Keratinocyte (primary cell): Measurements from ENCODE around the gene APCDD1. TPM values are rescaled to one million over a fixed set of nuclear protein-coding genes. Genes with fewer than 3 reads are reported as not detected.
"Not testable (repeated sequence)": the region's sequence is repeated elsewhere in the genome, so short reads cannot be mapped to it uniquely, and the experiment has no call there.

Source experiments
- DNase-seq: peaks from one replicate; pipeline ENCODE4 v3.0.0-alpha.2; 2011; ENCODE audit warnings: low read depth, missing footprints, low spot score
- FAIRE-seq: peaks from 2 replicates; lab custom pipeline; 2011; peaks lifted over from hg19 to GRCh38; lab: Jason Lieb, UNC
- H2AFZ ChIP-seq: 2 replicates; pipeline ENCODE4 v1.6.0; 2012; ENCODE audit warnings: low read length, control low read depth, inconsistent platforms; ENCODE audit not compliant: control insufficient read depth
- H3K27ac ChIP-seq: 2 replicates; pipeline ENCODE4 v1.5.1; 2011; ENCODE audit warnings: low read length; ENCODE audit not compliant: control insufficient read depth, insufficient read depth
- H3K27me3 ChIP-seq: 3 replicates; pipeline ENCODE4 v1.6.0; 2011; ENCODE audit warnings: low read length; ENCODE audit not compliant: control insufficient read depth, insufficient read depth; ENCODE audit errors: extremely low read depth
- H3K36me3 ChIP-seq, 2 experiments: 2 replicates in 1 of 2; 3 replicates in 1 of 2; pipeline ENCODE4 v1.5.1; 2011; ENCODE audit warnings: low read length in 2 of 2, mild to moderate bottlenecking in 1 of 2; ENCODE audit not compliant: control insufficient read depth in 2 of 2, insufficient read depth in 2 of 2; ENCODE audit errors: extremely low read depth in 1 of 2
- H3K4me1 ChIP-seq: 3 replicates; pipeline ENCODE4 v1.5.1; 2011; ENCODE audit warnings: low read length; ENCODE audit not compliant: control insufficient read depth, insufficient read depth; ENCODE audit errors: extremely low read depth
- H3K4me2 ChIP-seq: 3 replicates; pipeline ENCODE4 v1.6.0; 2011; ENCODE audit warnings: low read depth, low read length; ENCODE audit not compliant: control insufficient read depth, insufficient read depth; ENCODE audit errors: extremely low read depth
- H3K4me3 ChIP-seq, 3 experiments: fragments of 200-600 bp in 1 of 3; sonication (generic) in 1 of 3; 2 replicates in 2 of 3; 3 replicates in 1 of 3; pipeline ENCODE4 v1.5.1; 2011 to 2016; ENCODE audit warnings: low read length in 3 of 3, mild to moderate bottlenecking in 3 of 3, control low read depth in 2 of 3, inconsistent platforms in 1 of 3, low read depth in 1 of 3, mixed read lengths in 1 of 3, mixed run types in 1 of 3, moderate library complexity in 1 of 3; ENCODE audit not compliant: control insufficient read depth in 2 of 3, insufficient read depth in 2 of 3; ENCODE audit errors: extremely low read depth in 1 of 3
- H3K79me2 ChIP-seq: 2 replicates; pipeline ENCODE4 v1.6.0; 2012; ENCODE audit warnings: low read length; ENCODE audit not compliant: control insufficient read depth, insufficient read depth
- H3K9ac ChIP-seq: 3 replicates; pipeline ENCODE4 v1.6.0; 2011; ENCODE audit warnings: low read length; ENCODE audit not compliant: control insufficient read depth, insufficient read depth; ENCODE audit errors: extremely low read depth
- H3K9me1 ChIP-seq: 3 replicates; pipeline ENCODE4 v1.6.0; 2011; ENCODE audit warnings: low read length; ENCODE audit not compliant: control insufficient read depth, insufficient read depth; ENCODE audit errors: extremely low read depth
- H3K9me3 ChIP-seq: 2 replicates; pipeline ENCODE4 v1.5.1; 2012; ENCODE audit warnings: low read depth, low read length; ENCODE audit not compliant: control insufficient read depth
- H4K20me1 ChIP-seq: 3 replicates; pipeline ENCODE4 v1.6.0; 2011; ENCODE audit warnings: low read length; ENCODE audit not compliant: control insufficient read depth, insufficient read depth; ENCODE audit errors: extremely low read depth
- CTCF ChIP-seq, 3 experiments: IDR thresholded peaks in 1 of 3; conservative IDR thresholded peaks in 1 of 3; optimal IDR thresholded peaks in 1 of 3; 2 replicates in 2 of 3; 3 replicates in 1 of 3; pipeline versions ENCODE3 to v1.5.1; 2011; ENCODE audit warnings: low read length in 3 of 3, mild to moderate bottlenecking in 3 of 3, moderate library complexity in 2 of 3, control low read depth in 1 of 3, inconsistent platforms in 1 of 3; ENCODE audit not compliant: insufficient read depth in 2 of 3; ENCODE audit errors: extremely low read depth in 1 of 3
- EZH2 ChIP-seq: IDR thresholded peaks from one replicate; pipeline ENCODE4 v1.6.1; 2012; ENCODE audit warnings: inconsistent platforms, mild to moderate bottlenecking, low read length, moderate library complexity
- dilution Hi-C: fragments of 300-500 bp; cut with MboI; formaldehyde crosslinking; loops from one replicate; pipeline ENCODE4 v1.7.0; 2020; ENCODE audit warnings: low sequenced_read_pairs; ENCODE audit not compliant: extremely low pct_ligation_motif_present
- polyA plus RNA-seq, 5 experiments: library from polyadenylated mRNA; depleted of rRNA in 3 of 5; stranded (reverse) in 3 of 5; stranded (forward) in 1 of 5; unstranded in 1 of 5; fragments of >200 nt; gene quantifications; 1 replicate in 1 of 5; 2 replicates in 3 of 5; 3 replicates in 1 of 5; pipeline versions ENCODE4 v1.2.1 to v1.2.3, GENCODE V29; 2011 to 2012; ENCODE audit warnings: missing spikeins in 2 of 5, low read depth in 1 of 5, low replicate concordance in 1 of 5

Gene APCDD1
- polyA plus RNA-seq, 1 donor (not counting 4 experiments of a cell fraction or from before 2014, with no cell fraction given) = 8.5 TPM

DNA sequence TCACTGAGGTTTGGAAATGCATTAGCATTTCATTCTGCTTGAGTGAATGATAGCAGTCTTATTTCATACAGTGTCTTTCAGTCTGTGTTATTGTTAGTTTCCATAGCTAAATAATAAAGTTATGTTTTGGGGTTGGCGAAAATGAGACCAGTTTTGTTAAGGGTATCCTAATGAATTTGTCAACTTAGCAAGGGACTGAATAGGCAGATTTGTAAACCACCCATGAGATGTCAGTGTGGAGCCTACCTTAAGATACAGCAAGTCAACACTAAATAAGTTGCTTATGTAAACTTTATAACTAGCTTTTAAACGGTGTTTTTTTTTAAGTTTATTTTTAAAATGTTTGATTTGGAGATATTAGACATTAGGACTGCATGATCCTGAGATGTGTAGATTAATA is 83.3 kb downstream of the APCDD1 start:
- Histone ChIP-seq H3K9ac (no peak overlapping the region), H3K27me3 (no peaks in the 10 kb centered on the region), H3K79me2 (peaks cover 17% of the 10 kb centered on the region), H3K36me3 (peaks cover 15% of the 10 kb centered on the region in 2 experiments), H3K4me1 (no peaks in the 10 kb centered on the region), H4K20me1 (no peaks in the 10 kb centered on the region), H3K4me2 (no peak overlapping the region), H2AFZ (no peak overlapping the region), H3K9me3 (no peaks in the 10 kb centered on the region), H3K4me3 (no peak overlapping the region), H3K9me1 (no peaks in the 10 kb centered on the region), H3K27ac (no peak overlapping the region)
- DNase-seq (no peak), FAIRE-seq (no peak)
- TF ChIP-seq CTCF (optimal IDR thresholded peaks at IDR 0.05 in 1 of 3, IDR thresholded peaks at IDR 0.05 in 1 of 3, conservative IDR thresholded peaks at IDR 0.05 in 1 of 3; ENCODE audit: extremely low read depth in 1 of 3, insufficient read depth in 2 of 3, low read length in 3 of 3) = no peak
- TF ChIP-seq EZH2 = no peak
- dilution Hi-C loops = no loop called here

DNA sequence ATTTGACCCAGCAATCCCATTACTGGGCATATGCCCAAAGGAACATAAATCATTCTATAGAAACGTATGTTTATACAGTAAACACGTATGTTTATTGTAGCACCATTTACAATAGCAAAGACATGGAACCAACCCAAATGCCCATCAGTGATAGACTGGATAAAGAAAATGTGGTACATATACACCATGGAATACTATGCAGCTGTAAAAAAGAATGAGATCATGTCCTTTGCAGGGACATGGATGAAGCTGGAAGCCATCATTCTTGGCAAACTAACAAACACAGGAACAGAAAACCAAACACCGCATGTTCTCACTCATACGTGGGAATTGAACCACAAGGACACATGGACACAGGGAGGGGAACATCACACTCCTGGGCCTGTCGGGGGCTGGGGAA is 84.7 kb downstream of the APCDD1 start:
- peaks cover 15 to 16% of the 10 kb centered on the region in 2 experiments for H3K36me3 ChIP-seq
- H3K4me3 ChIP-seq, H2AFZ ChIP-seq, H3K27ac ChIP-seq, FAIRE-seq, H3K9me1 ChIP-seq, DNase-seq, H3K9me3 ChIP-seq, H3K4me2 ChIP-seq, H3K27me3 ChIP-seq, dilution Hi-C loops, H4K20me1 ChIP-seq, H3K9ac ChIP-seq, H3K4me1 ChIP-seq: not testable (repeated sequence)
- H3K79me2 ChIP-seq = peaks cover 14% of the 10 kb centered on the region

Other genes starting within 250 kb of the APCDD1 start
- 19.8 to 30.8 TPM (median 22.8 TPM) in 3 replicates for gene NAPG, start 71.4 kb downstream of the APCDD1 start, polyA plus RNA-seq